Naive B cell (primary cell): ENCODE results near the gene SPATS2. TPM values are rescaled to one million over a fixed set of nuclear protein-coding genes. Genes with fewer than 3 reads are reported as not detected.
A peak's percentile ranks its signal among the peaks of the same experiment; 100 is the strongest.

Source experiments
- ATAC-seq, 2 donors: fragments of 150-1000 bp; cut with Tn5 transposase; 2 replicates each; pipeline ENCODE4 v1.10.0; 2021; ENCODE audit warnings: low read depth in 2 of 2, mild to moderate bottlenecking in 2 of 2, moderate library complexity in 2 of 2
- DNase-seq: peaks from one replicate; pipeline ENCODE4 v3.0.0; 2022
- H3K27ac Mint-ChIP-seq, 6 donors: one replicate each; pipeline ENCODE4 v1.8.0; 2020 to 2022; ENCODE audit warnings: mild to moderate bottlenecking in 6 of 6, mixed read lengths in 6 of 6, moderate library complexity in 5 of 6, inconsistent platforms in 2 of 6
- H3K27me3 Mint-ChIP-seq, 3 donors: one replicate each; pipeline ENCODE4 v1.8.0; 2021 to 2022; ENCODE audit warnings: mixed read lengths in 3 of 3, mild to moderate bottlenecking in 1 of 3
- H3K36me3 Mint-ChIP-seq, 2 donors: one replicate each; pipeline ENCODE4 v1.8.0; 2020 to 2022; ENCODE audit warnings: mixed read lengths in 2 of 2, inconsistent platforms in 1 of 2, mild to moderate bottlenecking in 1 of 2
- H3K4me1 Mint-ChIP-seq, 3 donors: one replicate each; pipeline ENCODE4 v1.8.0; 2020 to 2022; ENCODE audit warnings: mixed read lengths in 3 of 3, inconsistent platforms in 1 of 3, mild to moderate bottlenecking in 1 of 3, moderate library complexity in 1 of 3
- H3K4me3 Mint-ChIP-seq, 8 donors: one replicate each; pipeline ENCODE4 v1.8.0; 2020 to 2022; ENCODE audit warnings: mild to moderate bottlenecking in 8 of 8, mixed read lengths in 8 of 8, moderate library complexity in 8 of 8, inconsistent platforms in 2 of 8
- H3K9me3 Mint-ChIP-seq, 7 donors: one replicate each; pipeline ENCODE4 v1.8.0; 2020 to 2022; ENCODE audit warnings: mixed read lengths in 7 of 7, mild to moderate bottlenecking in 5 of 7, inconsistent platforms in 2 of 7, moderate library complexity in 1 of 7
- polyA plus RNA-seq, 6 donors: library from polyadenylated mRNA; unstranded; fragments of 300-500 nt; fragmentation: Illumina TruSeq; gene quantifications; one replicate each; pipeline ENCODE4 v1.2.3, GENCODE V29; 2021; ENCODE audit warnings: low read depth in 6 of 6

The SPATS2 gene
- polyA plus RNA-seq, 6 donors from 2014 or later, result 1.9 to 11.4 (median 9.0) TPM

DNA sequence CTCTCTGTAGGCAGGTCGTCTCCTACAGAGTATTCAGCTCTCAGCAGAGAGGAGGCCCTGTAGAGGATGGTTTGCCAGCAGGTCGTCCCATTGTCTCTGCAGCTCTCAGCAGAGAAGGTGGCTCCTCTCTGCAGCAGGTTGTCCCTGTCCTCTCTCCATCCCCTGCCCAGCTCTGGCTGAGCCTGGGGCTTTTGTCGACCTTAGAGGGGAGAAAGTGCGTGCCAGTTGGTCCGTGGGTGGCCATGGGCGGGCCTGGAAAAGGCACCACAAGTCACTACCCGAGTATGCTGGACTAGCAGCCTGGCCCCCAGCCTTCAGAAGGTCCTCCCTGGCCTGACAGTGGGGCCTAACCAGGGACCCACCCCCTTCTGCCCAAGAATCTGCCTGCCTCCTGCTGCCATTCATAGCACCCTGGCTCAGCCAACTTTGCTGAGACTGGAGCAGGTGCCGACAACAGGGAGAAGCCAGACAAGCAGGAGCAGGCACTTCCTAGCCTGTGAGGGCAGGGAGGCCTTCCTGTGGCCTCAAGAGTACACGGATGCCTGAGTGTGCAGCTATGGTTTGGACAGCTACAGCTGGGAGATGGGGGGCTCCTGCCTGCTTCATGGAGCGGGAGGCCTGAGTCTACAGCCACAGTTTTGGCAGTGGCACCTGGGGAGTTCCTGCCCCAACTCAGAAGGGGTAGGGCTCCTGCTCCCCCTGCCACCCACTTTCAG lies 111.8 kb downstream of the SPATS2 start:
- no peaks in the 10 kb centered on the region for H3K36me3 Mint-ChIP-seq
- no peaks in the 10 kb centered on the region for H3K27me3 Mint-ChIP-seq
- H3K4me3 Mint-ChIP-seq, result no peak overlapping the region
- peaks cover 0 to 5% (median 0%) of the 10 kb centered on the region in 3 donors for H3K4me1 Mint-ChIP-seq
- DNase-seq (no peak), ATAC-seq (no peak)
- H3K9me3 Mint-ChIP-seq, result no peaks in the 10 kb centered on the region
- H3K27ac Mint-ChIP-seq, result peak overlapping the region in 1 of 6 donors; percentile 59

GRCh38 chr12:49482095-49483051 lies 115.1 kb downstream of the SPATS2 start:
- Mint-ChIP-seq H3K27me3 (no peaks in the 10 kb centered on the region), H3K27ac (no peak overlapping the region), H3K36me3 (no peaks in the 10 kb centered on the region), H3K4me1 (no peaks in the 10 kb centered on the region), H3K4me3 (no peak overlapping the region), H3K9me3 (no peaks in the 10 kb centered on the region)
- DNase-seq (no peak), ATAC-seq (no peak)

DNA sequence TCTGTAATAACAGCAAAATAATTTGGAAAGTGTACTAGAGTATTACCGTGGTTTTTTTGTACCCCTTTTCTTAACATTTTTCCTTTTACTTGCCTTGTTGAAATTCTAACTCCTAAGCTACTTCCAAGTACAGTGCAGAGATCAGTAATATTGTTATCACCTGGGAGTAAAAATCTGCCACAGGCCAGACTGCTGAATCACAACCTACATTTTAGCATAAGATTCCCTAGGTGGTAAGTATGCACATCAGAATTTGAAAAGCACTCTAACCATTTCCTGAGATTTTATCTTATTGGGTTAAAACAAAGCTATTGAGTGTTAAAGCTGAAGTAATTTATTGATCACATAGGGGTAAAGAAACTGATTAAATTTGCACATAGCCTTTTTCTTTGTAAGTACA lies 116.4 kb downstream of the SPATS2 start:
- no peaks in the 10 kb centered on the region for H3K4me1 Mint-ChIP-seq
- ATAC-seq (no peak), DNase-seq (no peak)
- H3K9me3 Mint-ChIP-seq, result no peaks in the 10 kb centered on the region
- H3K27ac Mint-ChIP-seq, result no peak overlapping the region
- no peak overlapping the region for H3K4me3 Mint-ChIP-seq
- no peaks in the 10 kb centered on the region for H3K36me3 Mint-ChIP-seq
- H3K27me3 Mint-ChIP-seq, result no peaks in the 10 kb centered on the region

DNA sequence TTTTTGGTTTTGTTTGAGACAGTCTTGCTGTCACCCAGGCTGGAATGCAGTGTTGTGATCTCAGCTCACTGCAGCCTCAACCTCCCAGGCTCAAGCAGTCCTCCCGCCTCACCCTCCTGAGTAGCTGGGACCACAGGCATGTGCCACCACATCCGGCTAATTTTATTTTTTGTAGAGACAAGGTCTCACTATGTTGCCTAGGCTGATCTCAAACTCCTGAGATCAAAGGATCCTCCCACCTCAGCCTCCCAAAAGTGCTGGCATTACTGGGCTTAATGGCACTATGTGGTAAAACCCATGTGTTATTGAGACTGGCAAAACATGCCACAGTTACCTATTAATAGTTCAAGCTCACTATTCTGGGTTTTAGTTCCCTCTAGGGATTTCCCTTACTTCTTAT lies 120.3 kb downstream of the SPATS2 start:
- ATAC-seq (no peak), DNase-seq (no peak)
- Mint-ChIP-seq H3K27ac (no peak overlapping the region), H3K36me3 (peaks cover 0 to 11% of the 10 kb centered on the region in 2 donors), H3K4me3 (no peak overlapping the region), H3K27me3 (no peaks in the 10 kb centered on the region), H3K4me1 (no peaks in the 10 kb centered on the region), H3K9me3 (no peaks in the 10 kb centered on the region)

DNA sequence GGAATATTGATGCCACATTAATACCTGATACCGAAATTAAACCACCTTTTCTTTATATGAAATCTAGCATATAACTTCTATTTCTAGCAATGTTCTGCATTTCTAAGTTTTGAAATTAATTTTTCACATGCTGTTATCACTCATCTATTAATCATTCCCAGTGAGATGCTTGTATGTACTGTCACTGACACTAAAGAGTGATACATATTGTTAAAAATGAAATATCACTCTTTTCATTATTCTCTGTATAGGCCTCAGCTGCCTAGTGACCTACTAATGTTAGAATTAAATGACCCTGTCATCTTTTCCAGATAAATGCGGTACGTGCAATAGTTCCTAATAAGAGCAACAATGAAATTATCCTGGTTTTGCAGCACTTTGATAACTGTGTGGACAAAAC lies 121.9 kb downstream of the SPATS2 start:
- no peak for ATAC-seq
- no peaks in the 10 kb centered on the region for H3K9me3 Mint-ChIP-seq
- H3K4me1 Mint-ChIP-seq, result no peaks in the 10 kb centered on the region
- no peak overlapping the region for H3K4me3 Mint-ChIP-seq
- no peak for DNase-seq
- peak overlapping the region in 1 of 6 donors; percentile 13 for H3K27ac Mint-ChIP-seq
- peaks cover 0 to 11% of the 10 kb centered on the region in 2 donors for H3K36me3 Mint-ChIP-seq
- H3K27me3 Mint-ChIP-seq, result no peaks in the 10 kb centered on the region

GRCh38 chr12:49489720-49490119 lies 122.5 kb downstream of the SPATS2 start:
- Mint-ChIP-seq H3K36me3 (peaks cover 0 to 11% of the 10 kb centered on the region in 2 donors), H3K9me3 (no peaks in the 10 kb centered on the region), H3K4me3 (no peak overlapping the region), H3K27ac (no peak overlapping the region), H3K4me1 (no peaks in the 10 kb centered on the region), H3K27me3 (no peaks in the 10 kb centered on the region)
- DNase-seq (no peak), ATAC-seq (no peak)

DNA sequence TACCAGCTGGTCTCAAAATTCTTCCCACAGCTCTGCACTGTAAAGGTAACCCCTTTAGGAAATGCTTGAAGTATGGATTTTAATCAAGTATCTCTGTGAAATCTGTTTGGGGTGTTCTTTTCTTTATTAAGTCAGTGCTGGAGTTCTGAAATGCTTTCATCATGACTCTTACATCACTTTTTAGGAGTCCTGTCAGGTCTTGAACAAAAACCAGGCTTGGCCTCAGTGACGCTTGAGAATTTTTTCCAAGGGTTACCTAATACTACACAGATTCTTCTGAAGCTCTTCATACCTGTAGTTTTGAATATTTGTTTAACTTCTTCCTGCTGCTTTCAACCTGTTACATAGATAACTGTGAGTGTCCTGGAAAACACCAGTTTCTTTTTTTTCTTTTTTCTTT lies 124.6 kb downstream of the SPATS2 start:
- no peak overlapping the region for H3K27ac Mint-ChIP-seq
- DNase-seq, result no peak

GRCh38 chr12:49493900-49494299 lies 126.6 kb downstream of the SPATS2 start:
- Mint-ChIP-seq H3K9me3 (no peaks in the 10 kb centered on the region), H3K27ac (no peak overlapping the region)

More for the DNA sequence above, 124.6 kb downstream of the SPATS2 start:
- H3K9me3 Mint-ChIP-seq, result no peaks in the 10 kb centered on the region
- H3K27me3 Mint-ChIP-seq, result no peaks in the 10 kb centered on the region
- no peaks in the 10 kb centered on the region for H3K4me1 Mint-ChIP-seq
- H3K4me3 Mint-ChIP-seq, result no peak overlapping the region
- ATAC-seq, result no peak
- H3K36me3 Mint-ChIP-seq, result peaks cover 0 to 14% of the 10 kb centered on the region in 2 donors

GRCh38 chr12:49496417-49497360 lies 129.4 kb downstream of the SPATS2 start:
- Mint-ChIP-seq H3K36me3 (peaks cover 0 to 12% of the 10 kb centered on the region in 2 donors), H3K9me3 (no peaks in the 10 kb centered on the region), H3K27ac (no peak overlapping the region), H3K4me3 (no peak overlapping the region), H3K27me3 (no peaks in the 10 kb centered on the region), H3K4me1 (peaks cover 0 to 4% (median 2%) of the 10 kb centered on the region in 3 donors)
- DNase-seq (no peak), ATAC-seq (no peak)

More at GRCh38 chr12:49493900-49494299, 126.6 kb downstream of the SPATS2 start:
- Mint-ChIP-seq H3K36me3 (peaks cover 0 to 14% of the 10 kb centered on the region in 2 donors), H3K4me1 (no peaks in the 10 kb centered on the region), H3K27me3 (no peaks in the 10 kb centered on the region), H3K4me3 (no peak overlapping the region)
- ATAC-seq, result no peak
- no peak for DNase-seq

GRCh38 chr12:49501895-49502294 lies 134.6 kb downstream of the SPATS2 start:
- Mint-ChIP-seq H3K27ac (peak overlapping the region in 2 of 6 donors; percentile 16 to 70), H3K4me1 (peaks cover 0 to 15% (median 5%) of the 10 kb centered on the region in 3 donors)
- no peak for ATAC-seq

DNA sequence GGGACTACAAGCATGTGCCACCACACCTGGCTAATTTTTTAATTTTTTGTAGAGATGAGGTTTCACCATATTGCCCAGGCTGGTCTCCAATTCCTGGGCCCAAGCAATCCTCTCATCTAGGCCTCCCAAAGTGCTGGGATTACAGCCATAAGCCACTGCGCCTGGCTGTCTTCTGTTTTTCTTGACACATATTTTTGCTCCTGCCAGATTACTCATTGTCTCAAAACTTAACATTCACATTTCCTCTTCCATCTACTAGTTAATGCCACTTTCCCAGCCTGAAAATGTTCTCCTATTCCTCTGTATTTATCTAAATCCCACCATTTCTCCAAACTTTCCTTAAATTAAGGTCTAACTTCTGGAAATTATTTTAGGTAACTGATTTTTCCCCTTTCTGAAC lies 135.3 kb downstream of the SPATS2 start:
- no peaks in the 10 kb centered on the region for H3K27me3 Mint-ChIP-seq

More at GRCh38 chr12:49501895-49502294, 134.6 kb downstream of the SPATS2 start:
- Mint-ChIP-seq H3K36me3 (peaks cover 0 to 15% of the 10 kb centered on the region in 2 donors), H3K4me3 (no peak overlapping the region), H3K9me3 (no peaks in the 10 kb centered on the region), H3K27me3 (no peaks in the 10 kb centered on the region)
- DNase-seq, result no peak

GRCh38 chr12:49503674-49504180 lies 136.5 kb downstream of the SPATS2 start:
- Mint-ChIP-seq H3K4me1 (peaks cover 0 to 15% (median 5%) of the 10 kb centered on the region in 3 donors), H3K36me3 (peaks cover 0 to 15% of the 10 kb centered on the region in 2 donors), H3K4me3 (no peak overlapping the region), H3K27ac (no peak overlapping the region), H3K27me3 (no peaks in the 10 kb centered on the region), H3K9me3 (no peaks in the 10 kb centered on the region)
- no peak for ATAC-seq
- no peak for DNase-seq

More for the DNA sequence above, 135.3 kb downstream of the SPATS2 start:
- Mint-ChIP-seq H3K4me1 (peaks cover 0 to 15% (median 5%) of the 10 kb centered on the region in 3 donors), H3K4me3 (no peak overlapping the region), H3K9me3 (no peaks in the 10 kb centered on the region), H3K36me3 (peaks cover 0 to 15% of the 10 kb centered on the region in 2 donors), H3K27ac (peak overlapping the region in 1 of 6 donors; percentile 64)
- ATAC-seq, result no peak
- DNase-seq, result no peak

DNA sequence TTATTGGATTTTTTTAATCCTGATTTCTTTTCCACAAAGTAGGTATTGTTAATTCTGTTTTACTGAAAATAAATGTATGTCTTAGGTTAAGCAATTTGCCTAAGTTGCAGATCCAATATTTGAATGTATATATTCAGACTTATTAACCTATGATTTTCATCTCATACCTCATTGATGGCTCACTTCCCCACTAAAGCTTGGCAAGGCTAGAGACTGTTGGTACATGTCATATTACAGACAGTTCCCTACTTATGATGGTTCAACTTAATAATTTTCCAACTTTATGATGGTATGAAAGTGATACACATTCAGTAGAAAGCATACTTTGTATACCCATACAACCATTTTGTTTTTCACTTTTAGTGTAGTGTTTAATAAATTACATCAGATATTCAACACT lies 138.4 kb downstream of the SPATS2 start:
- Mint-ChIP-seq H3K36me3 (peaks cover 0 to 10% of the 10 kb centered on the region in 2 donors), H3K4me1 (peaks cover 0 to 15% (median 5%) of the 10 kb centered on the region in 3 donors), H3K9me3 (no peaks in the 10 kb centered on the region), H3K4me3 (no peak overlapping the region), H3K27ac (no peak overlapping the region), H3K27me3 (no peaks in the 10 kb centered on the region)
- ATAC-seq (no peak), DNase-seq (no peak)
